BJ (cell line): ENCODE results near the gene PEPD. TPM values are rescaled to one million over a fixed set of nuclear protein-coding genes. Genes with fewer than 3 reads are reported as not detected.
"Not testable (repeated sequence)": the region's sequence is repeated elsewhere in the genome, so short reads cannot be mapped to it uniquely, and the experiment has no call there.

Source experiments
- CTCF ChIA-PET: fragments of 350-600 bp; formaldehyde crosslinking; extraction: SDS; loops from one replicate; lab custom pipeline; 2021; ENCODE audit warnings: antibody characterized with exemption, inconsistent platforms; lab: Yijun Ruan, JAX
- POLR2A ChIA-PET: fragments of 300-600 bp; sonication (Branson Sonifier 250); formaldehyde crosslinking; extraction: SDS; loops from one replicate; lab custom pipeline; 2021; ENCODE audit warnings: antibody characterized with exemption; lab: Charles Lee
- DNase-seq: peaks from one replicate; pipeline ENCODE4 v3.0.0-alpha.2; 2011; ENCODE audit warnings: low read depth
- H3K27me3 ChIP-seq: 2 replicates; pipeline ENCODE4 v1.6.0; 2011; ENCODE audit warnings: low read length; ENCODE audit not compliant: control insufficient read depth, insufficient read depth
- H3K36me3 ChIP-seq: 2 replicates; pipeline ENCODE4 v1.5.1; 2011; ENCODE audit warnings: low read length; ENCODE audit not compliant: control insufficient read depth, insufficient read depth
- H3K4me3 ChIP-seq: 2 replicates; pipeline ENCODE4 v1.5.1; 2011; ENCODE audit warnings: low read depth, mild to moderate bottlenecking, control low read depth, low read length
- polyA plus RNA-seq: library from polyadenylated mRNA; depleted of rRNA; stranded (reverse); fragments of >200 nt; gene quantifications from 2 replicates; pipeline ENCODE4 v1.2.3, GENCODE V29; 2011
- TF ChIP-seq, protein P1 (sequence below): IDR thresholded peaks from 2 replicates; pipeline ENCODE4 v1.5.1; 2011; ENCODE audit warnings: low read depth, mild to moderate bottlenecking, control low read depth, inconsistent platforms, low read length, moderate library complexity; ENCODE audit not compliant: insufficient read depth

PEPD gene
- polyA plus RNA-seq, 1 experiment = 97.6 TPM

DNA sequence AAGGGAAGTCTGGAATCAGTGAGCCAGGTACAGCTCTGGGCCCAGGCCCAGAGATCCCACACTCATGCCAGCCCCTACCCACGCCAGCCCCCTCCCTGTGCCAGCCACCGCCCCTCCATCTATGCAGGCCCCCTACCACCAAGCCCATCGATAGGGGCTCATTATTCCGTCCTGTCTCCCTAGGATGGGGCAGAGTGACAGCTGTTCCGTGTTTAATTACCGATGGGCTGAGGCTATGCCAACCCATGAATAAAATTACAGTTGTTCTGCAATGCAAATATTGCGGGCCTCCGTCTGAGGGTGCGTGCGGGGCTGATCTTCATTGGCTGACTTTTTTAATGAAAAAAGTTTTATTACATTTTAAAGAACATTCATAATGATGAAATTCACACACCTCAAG, 35.6 kb upstream of the PEPD start:
- TF ChIP-seq, protein P1, sequence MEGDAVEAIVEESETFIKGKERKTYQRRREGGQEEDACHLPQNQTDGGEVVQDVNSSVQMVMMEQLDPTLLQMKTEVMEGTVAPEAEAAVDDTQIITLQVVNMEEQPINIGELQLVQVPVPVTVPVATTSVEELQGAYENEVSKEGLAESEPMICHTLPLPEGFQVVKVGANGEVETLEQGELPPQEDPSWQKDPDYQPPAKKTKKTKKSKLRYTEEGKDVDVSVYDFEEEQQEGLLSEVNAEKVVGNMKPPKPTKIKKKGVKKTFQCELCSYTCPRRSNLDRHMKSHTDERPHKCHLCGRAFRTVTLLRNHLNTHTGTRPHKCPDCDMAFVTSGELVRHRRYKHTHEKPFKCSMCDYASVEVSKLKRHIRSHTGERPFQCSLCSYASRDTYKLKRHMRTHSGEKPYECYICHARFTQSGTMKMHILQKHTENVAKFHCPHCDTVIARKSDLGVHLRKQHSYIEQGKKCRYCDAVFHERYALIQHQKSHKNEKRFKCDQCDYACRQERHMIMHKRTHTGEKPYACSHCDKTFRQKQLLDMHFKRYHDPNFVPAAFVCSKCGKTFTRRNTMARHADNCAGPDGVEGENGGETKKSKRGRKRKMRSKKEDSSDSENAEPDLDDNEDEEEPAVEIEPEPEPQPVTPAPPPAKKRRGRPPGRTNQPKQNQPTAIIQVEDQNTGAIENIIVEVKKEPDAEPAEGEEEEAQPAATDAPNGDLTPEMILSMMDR = no peak
- Histone ChIP-seq H3K4me3 (no peak overlapping the region), H3K36me3 (no peaks in the 10 kb centered on the region), H3K27me3 (no peaks in the 10 kb centered on the region)
- POLR2A ChIA-PET = no interaction called here
- DNase-seq = no peak
- CTCF ChIA-PET = no interaction called here

DNA sequence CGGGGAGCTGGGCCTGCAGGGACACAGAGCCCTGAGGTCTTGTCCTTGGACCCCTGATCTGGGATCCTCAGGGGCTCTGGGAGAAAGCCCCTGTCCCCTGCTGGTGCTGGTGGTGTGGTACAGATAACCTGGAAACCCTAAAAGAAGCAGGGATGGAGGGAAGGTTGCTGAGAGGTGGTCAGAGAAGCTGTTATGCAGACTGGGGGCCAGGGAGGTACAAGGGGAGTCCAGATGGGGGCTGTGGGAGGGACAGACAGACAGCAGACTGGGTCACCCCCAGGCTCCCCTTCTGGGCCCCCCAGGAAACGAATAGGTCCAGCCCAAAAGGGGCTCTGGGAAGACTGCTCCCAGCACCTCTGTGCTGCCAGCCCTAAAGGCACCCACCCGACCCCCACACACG, 34.7 kb upstream of the PEPD start:
- ChIA-PET CTCF (no interaction called here), POLR2A (no interaction called here)
- H3K27me3 ChIP-seq = no peaks in the 10 kb centered on the region
- no peaks in the 10 kb centered on the region for H3K36me3 ChIP-seq
- H3K4me3 ChIP-seq = no peak overlapping the region
- no peak for DNase-seq
- TF ChIP-seq, protein P1 = no peak

DNA sequence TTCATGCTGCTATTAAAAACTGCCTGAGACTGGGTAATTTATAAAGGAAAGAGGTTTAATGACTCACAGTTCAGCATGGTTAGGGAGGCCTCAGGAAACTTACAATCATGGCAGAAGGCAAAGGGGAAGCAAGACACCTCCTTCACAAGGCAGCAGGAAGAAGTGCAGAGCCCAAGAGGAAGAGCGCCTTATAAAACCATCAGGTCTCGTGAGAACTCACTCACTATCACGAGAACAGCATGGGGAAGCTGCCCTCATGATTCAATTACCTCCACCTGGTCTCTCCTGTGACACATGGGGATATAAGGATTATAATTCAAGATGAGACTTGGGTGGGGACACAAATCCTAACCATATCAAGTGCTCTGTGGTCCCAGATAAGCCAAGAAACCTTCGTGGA, 34.1 kb upstream of the PEPD start:
- CTCF ChIA-PET, H3K4me3 ChIP-seq, POLR2A ChIA-PET, DNase-seq, H3K36me3 ChIP-seq, H3K27me3 ChIP-seq: not testable (repeated sequence)

DNA sequence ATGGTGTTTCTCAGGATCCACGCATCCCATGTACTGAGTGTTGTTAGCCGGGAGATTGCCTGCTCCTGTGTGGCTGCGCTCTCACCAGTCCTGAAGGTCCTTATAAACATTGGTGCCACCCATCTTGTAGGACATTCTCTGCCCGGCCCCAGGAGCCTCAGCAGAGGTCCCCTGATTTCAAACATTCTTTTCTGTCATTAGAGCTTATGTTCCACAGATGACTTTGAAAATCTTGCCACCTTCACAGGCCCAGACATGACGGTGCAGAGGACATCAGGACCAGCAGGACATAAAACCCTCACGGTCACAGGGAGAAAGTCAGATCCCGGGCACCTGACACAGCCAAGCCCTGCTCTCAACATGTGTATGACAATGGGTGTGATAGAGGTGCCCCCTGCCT, 33.2 kb upstream of the PEPD start:
- ChIA-PET POLR2A (no interaction called here), CTCF (no interaction called here)
- H3K4me3 ChIP-seq = no peak overlapping the region
- H3K36me3 ChIP-seq = no peaks in the 10 kb centered on the region
- H3K27me3 ChIP-seq = peaks cover 3% of the 10 kb centered on the region; the same call in 1 of the 2 replicates
- no peak for DNase-seq
- TF ChIP-seq, protein P1 = no peak

DNA sequence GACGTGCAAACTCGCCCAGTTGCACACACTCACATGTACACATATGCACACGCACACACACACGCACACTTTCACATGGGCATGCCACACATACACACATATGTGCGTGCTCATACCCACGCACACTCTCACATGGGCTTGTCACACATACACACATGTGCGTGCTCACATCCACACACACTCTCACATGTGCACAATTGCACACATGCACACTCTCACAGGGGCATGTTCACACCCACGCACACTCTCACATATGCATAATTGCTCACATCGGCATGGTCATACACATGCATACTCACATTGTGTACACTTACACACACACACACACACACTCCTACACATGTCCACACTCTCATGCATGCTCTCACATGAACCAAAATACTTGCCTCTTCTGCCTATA, 32.8 kb upstream of the PEPD start:
- H3K4me3 ChIP-seq = no peak overlapping the region
- POLR2A ChIA-PET = no interaction called here
- peaks cover 3% of the 10 kb centered on the region; the same call in 1 of the 2 replicates for H3K27me3 ChIP-seq
- DNase-seq = no peak
- TF ChIP-seq, protein P1 = no peak
- CTCF ChIA-PET = no interaction called here
- no peaks in the 10 kb centered on the region for H3K36me3 ChIP-seq

DNA sequence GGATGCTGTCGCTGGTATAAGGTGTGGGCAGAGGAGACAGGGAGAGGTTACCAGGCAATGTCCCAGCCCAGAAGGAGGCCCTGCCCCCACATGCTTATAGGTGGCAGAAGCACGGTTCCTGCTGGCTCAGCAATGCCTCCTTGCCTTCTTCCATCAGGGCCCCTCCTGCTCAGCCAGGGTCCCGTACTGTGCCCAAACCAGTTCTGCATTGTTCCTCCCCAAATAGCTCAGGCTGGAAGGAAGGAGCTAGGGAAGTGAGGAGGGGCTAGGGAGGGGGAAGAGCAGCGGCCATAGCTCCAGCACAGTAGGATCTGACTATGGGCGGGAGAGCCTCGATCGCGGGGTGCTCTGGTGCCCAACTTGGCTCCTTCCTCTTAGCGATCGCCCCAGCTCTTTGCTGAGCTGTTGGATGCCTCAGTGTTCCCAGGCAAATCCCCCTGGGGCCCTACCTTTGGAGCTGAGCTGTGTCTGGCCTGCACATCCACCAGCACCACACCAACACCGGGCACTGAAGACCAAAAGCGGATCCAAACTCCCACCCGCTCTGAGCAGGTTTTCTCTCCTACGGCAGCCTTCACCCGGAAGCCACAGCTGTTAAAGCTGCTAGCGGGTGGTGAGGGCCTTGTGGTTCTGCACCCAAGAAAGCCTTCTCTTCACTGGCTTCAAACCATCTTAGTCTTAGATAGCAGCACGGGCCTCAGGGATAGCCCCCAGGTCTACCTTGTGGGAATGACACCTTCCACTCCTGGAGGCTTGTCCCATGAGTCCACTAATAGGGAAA, 32.1 kb upstream of the PEPD start:
- H3K4me3 ChIP-seq = no peak overlapping the region
- no peaks in the 10 kb centered on the region for H3K36me3 ChIP-seq
- ChIA-PET CTCF (no interaction called here), POLR2A (no interaction called here)
- H3K27me3 ChIP-seq = peaks cover 3% of the 10 kb centered on the region; the same call in 1 of the 2 replicates
- TF ChIP-seq, protein P1 = no peak
- DNase-seq = no peak
